ENCODE data around the gene TBPL1.

GRCh38 chr6:133951227-133951626 is 1.8 kb upstream of the TBPL1 start:
- TF ChIP-seq CTCF (IDR thresholded peaks at IDR 0.05) (no peak), ZFX (IDR thresholded peaks at IDR 0.05; ENCODE audit: borderline replicate concordance) (no peak)
